ENCODE results near the gene PARD3.

PARD3 gene

DNA sequence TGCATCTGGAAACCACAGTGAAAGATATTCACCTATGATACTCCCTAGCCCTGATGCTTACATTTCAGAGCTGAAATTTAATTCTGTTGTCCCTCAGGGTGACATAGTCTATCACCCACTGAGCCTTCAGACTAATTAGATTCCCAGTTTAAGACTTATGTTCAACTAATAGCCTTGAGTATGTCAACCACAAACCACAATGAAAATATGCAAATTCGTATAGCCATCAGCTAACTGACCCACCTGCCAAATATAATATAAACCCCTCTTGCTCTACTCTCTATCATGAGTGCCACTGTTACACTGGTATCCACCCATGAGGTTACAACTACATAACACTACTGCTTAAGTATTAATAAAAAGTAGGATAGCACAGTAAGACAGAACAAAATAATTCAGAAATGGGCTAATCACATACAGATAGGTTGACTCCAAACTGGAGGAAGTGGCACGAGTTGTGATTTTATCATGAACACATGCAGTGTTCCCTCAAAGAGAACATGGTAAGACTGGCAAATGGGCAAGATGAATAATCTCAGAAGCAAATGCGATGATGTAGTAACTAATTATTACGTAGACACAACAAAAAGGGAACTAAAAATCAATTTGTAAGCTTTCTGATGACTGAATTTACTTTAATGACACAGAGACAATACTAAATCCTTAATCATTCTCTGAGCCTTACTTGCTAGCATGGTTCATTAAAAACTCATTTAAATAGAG lies 290.6 kb downstream of the PARD3 start:
- no peak for DNase-seq

DNA sequence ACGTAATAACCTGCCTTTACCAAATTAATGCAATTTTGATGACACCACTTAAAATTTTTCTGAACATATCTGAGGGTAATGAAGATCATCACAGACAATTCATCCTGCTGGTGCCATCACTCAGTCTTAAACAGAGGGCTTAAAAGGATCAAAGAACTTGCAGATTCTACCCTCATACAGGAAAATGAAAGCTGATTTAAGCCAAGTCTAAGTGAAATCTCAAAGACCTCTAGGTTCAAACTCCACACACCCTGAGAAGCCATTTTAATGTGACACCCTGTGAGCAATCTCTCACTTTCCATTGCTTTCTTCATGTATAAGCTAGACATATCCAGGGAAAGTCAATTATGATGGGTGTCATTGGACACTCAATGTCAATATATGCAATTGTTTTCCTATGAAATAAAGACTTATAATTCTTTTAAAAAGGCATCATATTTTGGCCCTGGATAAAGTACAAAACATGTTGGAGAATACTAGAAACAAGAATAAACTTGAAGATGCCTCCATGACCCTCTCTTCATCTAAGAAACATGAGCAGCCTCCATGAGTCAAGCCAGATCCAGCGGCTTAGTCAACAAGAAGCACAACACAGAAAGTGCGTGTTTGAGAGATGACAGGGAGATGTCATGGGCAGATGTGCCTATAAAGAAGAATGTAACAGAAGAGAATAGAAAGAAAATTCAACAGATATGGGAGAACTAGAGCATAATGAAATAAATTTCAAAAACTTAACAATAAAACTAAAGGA lies 291.9 kb downstream of the PARD3 start:
- DNase-seq = no peak

DNA sequence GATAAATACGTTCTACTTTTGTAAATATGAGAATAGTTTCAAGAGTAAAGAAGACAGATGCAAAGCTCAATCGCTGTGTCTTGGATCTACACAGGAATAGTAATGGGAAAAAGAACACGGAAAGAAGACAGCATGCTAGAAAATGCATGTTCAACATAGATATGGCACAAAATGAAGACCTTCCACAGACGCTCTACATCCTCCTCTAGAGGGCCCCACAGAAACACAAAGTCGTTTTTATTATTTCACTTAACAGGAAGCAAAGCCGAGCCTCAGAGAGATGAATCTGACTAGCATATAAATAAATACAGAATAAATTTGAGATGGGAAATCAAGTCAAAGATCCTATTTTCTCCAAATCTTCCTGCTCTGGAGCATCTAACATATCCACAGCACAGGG lies 292.6 kb downstream of the PARD3 start:
- no peak for DNase-seq

DNA sequence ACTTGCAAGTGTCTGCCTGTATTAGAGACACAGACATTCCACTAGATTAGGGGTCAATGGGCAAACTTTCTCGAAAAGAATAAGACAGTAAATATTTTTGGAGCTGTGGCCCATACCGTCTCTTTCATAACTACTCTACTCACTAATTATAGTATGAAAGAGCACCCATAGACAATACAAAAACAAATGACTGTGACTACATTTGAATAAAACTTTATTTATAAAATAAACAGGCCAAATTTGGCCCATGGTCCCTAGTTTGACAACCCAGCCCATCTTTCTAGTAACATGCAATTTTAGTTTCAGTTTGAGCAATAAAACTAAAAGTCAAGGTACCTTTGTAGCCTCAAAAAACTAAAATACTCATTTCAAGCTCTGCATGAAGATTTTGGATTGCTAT lies 294.6 kb downstream of the PARD3 start:
- no peak for DNase-seq

DNA sequence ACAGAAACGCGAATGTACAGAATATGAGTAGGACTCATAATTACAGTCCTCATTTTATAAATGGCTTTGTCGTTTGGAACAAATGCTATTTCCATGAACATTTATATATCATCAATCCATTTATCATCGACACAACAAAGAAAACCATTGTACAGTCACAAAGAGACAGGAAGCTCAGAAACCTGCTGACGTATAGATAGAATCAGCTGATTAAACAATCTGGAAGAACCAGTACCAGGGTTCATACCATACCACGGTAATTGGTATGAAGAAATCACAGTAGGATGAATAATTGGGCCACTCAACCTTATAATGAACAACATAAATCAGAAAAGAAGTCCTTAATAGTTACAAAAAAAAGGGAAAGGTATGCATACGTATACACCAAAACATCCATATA lies 295.0 kb downstream of the PARD3 start:
- DNase-seq = no peak

DNA sequence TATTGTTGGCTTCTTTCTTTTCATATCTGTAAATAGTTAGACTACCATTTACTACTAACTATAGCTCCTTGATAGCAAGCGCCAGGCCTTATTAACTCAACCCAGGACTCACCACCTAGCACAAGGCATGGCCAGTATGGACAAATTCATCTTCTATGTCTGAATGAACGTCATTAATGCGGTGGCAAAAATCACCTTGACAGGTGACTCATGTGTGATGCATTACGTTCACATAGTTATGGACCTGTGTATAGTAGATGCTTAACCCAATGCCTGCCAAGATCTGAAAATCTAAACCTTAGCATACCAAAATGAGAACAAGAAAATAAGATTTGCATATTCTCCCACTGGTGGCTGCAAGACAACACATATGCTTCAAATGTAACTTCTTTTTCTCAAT lies 300.8 kb downstream of the PARD3 start:
- no peak for DNase-seq

DNA sequence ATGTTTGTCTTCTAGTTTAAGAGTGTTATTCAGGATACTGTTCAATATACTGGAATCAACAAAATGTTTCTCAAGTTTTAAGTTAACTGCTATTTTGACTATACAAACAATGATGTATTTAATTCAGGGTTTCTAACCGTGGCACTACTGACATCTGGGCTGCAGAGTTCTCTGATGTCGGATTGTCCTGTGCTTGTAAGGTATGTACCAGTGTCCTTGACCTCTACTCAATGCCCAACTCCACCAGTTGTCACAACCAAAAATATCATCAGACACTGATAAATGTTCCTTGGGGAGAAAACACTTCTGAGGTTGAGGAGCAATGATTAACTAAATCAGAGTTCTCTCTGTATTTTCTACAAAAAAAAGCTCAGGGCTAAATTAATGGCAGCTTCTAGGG lies 301.5 kb downstream of the PARD3 start:
- DNase-seq = no peak

DNA sequence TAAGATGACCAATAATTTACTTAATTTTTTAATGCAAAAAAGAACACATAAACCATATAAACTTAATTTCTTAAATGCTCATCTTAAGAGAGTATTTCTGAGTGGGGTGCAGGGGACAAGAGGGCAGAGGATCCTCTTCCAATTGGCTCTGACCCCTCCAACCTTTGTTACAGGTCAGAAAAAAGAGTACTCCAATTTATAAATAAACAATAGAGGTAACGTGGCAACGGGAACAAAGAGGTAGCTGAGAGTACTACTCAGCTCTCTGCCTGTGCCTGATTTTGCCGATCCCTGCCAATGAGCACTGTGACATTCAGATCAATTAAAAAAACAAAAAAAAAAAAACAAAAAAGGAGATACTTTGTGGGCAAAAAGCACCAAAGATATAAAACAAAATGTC lies 307.9 kb downstream of the PARD3 start:
- peak; percentile 62 for DNase-seq

DNA sequence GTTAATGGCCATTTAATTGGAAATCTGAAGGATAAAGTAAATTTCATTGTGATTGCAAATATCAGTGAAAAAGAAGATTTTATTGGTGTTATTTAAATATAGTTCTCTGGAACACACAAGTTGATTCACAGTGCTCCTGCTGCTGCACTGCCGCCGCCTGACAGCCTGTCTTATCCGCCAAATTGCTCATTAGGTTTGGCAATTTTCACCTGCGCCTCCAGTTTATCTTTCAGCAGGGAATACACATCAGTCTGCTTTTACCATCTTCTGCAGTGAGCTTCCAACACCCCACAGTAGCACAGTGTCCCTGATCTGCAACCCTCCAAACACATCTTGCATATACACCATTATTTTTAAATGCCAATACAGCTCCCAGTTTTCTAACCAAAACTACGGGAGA lies 308.3 kb downstream of the PARD3 start:
- DNase-seq = peak; percentile 28

DNA sequence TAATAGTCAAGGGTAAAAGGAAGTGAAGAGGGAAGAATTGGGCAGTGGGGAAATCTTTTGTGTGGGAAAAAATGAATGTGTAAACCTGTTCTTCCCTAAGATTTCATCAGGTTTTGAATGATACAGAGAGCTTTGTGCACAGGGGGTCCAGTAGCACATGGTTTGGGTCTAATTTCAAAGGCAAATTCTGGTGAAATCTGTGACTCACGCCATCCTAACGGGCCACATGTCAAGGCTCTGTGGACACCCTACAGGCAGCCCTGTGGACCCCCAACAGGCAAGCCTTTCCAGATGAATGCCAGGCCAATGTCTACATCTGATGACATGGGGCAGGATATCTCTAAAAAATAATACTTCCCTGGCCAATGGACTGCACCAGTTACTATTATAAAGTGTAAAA lies 309.8 kb downstream of the PARD3 start:
- DNase-seq = no peak

DNA sequence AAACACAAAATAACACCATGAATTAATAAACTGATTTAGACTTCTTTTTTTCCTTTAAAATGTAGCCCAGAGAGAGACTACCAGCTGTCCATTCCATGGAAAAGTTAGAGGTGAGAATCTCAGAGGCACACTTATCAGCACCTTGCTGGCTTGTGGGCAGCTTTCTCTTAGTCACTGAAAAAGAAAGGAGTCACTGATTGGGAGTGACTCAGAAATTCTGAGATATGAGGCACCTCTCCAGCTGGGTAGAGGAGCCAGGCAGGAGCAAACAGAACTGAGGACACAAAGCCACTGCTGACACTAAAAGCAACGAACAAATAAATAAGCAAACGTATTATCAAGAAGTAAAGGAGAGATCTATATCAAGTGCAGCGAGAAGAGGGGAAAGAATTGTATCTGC lies 310.6 kb downstream of the PARD3 start:
- DNase-seq = peak; percentile 6

DNA sequence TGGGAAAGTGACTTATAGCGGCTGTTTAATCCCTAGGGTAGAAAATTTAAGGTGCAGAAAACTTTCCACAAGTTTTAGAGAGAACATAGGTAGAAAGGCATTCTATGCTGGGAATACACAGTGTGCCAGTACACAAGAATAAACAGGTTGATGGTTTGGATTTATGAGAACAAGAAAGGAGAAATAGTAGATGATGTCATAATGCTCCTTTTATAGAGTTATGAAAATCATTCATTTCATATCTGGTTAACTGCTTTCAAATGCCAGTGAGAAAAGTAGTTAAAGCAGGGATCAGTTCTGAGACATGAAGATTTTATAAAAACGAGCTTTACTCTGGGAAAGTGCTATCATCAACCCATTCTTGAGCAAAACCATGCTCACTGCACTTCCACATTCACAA lies 311.4 kb downstream of the PARD3 start:
- no peak for DNase-seq

DNA sequence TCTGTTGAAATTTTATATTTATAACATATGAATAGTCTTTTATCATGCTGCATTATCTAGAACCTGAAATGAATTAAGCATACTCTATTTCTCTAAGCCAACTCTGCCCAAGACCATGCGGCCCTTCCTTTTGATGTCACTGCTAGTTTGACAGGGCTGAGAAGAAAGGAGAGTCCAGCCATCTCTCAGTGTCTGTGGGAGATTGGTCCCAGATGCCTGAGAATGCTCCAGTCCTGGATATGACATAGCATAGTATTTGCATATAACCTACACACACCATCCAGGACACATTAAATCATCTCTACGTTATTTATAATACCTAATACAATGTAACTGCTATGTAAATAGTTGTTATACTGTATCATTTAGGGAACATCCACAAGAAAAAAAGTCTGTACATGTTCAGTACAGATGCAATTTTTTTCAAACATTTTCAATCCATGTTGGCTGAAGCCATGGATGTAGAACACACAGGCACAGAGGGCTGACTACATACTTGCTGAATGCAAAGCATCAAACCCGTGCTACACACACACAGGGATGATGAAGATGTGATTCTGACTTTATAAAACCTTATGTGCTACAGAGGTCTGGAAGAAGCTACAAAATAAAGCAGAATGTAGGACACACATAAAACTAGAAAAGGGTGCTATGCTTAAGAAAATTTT lies 315.4 kb downstream of the PARD3 start:
- no peak for DNase-seq

DNA sequence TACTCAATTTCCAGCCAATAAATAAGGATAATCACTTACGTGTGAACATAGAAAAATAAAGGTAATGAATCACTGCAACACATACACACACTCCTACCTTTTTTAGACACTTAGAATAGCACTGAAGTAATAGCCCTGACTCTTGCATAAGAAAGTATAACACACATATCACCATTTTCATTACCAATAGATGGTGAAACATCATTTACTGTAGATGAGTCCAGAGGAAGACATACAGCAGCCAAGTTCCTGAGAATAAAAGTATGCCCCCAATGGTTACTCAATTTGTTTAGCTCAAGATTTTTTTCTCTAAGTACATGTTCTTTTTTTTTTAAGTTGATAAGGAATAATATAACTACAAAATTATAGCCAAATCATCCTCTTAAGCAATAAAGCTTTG lies 316.3 kb downstream of the PARD3 start:
- no peak for DNase-seq

DNA sequence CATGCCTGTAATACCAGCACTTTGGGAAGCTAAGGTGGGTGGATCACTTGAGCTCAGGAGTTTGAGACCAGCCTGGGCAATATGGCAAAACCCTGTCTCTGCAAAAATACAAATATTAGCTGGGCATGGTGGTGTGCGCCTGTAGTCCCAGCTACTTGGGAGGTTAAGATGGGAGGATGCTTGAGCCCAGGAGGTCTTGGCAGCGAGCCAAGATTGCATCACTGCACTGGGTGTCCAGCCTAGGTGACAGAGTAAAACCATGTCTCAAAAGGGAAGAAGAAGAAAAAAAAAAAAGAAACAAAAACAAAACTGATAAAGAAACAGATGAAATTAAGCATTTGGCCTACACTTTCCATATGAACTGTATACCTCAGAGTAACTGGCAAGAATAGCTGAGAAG lies 319.2 kb downstream of the PARD3 start:
- DNase-seq = no peak

DNA sequence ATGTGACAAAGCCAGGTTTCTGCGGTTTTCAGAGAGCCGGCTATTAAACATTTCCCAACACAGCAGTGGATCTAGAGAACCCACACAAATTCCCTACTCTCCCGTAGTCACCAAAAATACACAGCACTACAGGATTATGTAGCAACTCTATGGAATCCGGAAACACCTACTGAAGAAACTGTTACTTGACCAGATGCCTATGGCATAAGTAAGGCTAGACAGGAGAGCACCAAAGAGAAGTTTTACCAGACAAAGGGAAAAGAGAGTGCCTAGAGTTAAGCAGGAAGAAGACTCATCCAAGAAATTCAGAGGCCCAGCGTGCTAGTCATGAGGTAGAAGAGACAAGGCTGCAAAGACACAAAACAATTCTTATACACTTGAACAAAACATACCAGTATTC lies 321.1 kb downstream of the PARD3 start:
- DNase-seq = no peak

DNA sequence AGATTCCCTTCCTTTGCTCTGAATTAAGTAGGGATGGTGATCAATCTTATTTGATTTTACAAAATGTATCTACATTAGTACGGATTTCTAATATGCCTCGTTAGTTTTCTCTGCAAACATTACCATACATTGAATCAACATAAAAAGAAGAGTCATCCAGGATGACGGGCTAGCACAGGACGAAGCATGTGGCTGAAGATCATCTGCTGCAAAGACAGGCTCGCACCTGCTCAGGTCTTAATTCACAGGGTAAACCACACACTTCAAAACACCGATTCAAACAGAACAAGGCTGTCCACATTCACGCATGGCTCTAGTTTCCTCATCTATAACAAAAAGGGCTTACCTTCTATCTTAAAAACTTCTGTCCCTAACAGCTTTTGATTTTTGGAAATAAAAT lies 323.0 kb downstream of the PARD3 start:
- peak; percentile 44 for DNase-seq

DNA sequence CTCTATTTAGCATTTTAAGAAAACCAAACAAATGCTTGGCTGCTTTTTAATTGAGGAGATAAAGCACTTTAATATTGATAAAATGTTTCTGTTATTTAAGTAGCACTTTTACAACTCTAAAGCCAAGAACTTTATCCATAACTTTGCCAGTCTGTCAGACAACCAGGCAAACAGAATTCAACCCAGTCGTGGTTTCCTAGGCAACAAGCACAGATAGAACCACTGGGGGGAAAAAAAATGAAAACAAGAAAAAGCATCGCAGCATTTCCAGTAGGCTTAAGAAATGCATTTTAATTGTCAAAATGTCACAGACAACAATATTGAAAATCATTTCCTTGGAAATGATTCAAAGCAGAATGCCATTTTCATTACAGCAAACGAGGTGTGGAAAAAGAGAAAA lies 323.4 kb downstream of the PARD3 start:
- DNase-seq = no peak

DNA sequence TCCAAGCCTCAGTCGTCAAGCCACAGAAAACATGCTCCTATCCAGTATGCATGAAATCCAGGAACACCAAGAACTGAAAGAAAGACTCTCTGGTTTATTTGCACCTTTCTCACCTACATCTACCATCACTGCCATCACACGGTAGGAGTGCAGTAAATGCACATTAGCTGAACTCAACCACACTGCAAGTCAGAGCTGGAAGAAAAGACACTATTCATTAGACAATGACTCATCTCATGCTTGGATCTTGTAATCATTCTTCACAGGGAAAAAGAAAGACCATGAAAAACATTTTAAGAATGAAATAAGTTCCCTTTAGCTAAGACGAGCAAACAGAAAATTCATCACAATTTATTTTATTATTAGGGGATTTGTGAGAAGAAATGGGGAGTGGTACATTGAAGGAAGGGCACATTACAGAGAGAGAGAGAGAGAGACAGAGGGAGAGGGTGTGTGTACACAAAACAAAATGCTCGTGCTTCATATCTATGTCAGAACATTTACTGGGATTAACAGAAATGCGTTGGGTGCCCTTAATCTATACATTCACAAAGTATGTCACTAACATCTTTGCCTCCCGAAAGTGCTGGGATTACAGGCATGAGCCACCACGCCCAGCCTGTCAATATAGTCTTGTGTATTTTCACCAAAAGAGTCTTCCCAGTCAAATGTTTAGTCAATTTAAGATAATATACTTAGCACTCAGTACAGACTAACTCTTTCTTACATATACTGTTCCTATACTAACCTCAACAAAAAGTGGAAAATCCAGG lies 324.9 kb downstream of the PARD3 start:
- DNase-seq = no peak

DNA sequence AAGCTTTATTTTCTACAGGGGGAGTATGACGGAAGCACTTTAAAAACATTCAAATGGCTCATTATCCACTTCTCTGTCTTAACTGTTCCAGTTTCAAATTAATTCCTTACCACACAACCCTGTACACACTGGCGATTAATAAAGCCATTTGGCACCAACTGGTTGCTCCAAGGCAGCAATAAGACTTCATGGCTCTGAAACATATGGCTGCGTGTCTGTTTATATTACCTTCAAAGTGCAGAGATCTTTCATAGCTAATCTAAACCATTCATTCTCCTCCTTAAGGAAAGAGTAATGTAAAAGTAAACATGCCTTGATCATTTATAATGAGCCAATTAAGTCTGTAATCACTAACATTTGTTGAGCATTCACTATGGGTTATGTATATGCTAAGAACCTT lies 325.7 kb downstream of the PARD3 start:
- no peak for DNase-seq

DNA sequence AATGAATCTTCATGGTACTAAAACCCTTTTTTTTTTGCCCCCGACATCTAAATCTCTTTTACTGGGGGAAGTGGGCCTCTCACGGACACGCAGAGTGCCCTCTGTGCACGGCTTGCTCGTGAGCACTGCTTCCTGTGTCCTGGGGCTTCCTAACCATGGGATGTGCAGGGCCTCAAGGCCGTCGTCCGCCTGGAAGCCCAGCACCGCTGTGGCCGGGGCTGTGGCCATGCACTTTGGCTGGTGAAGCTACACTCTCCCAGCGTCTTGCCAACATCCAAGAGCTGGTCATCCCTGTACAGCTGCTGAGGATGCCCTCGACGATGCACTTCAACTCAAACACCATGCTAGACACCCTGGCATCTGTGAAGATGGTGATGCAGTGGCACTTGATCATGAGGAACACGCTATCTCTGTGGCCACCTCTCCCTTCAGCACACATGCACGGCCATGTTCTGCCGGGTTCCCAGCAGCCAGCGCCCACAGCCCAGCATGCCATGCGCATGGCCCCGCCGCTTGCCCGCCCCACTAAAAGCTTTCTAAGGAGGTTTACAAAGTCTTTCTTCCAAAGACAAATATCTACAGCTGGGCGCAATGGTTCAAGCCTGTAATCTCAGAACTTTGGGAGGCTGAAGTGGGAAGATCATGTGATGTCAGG lies 326.5 kb downstream of the PARD3 start:
- DNase-seq = no peak

DNA sequence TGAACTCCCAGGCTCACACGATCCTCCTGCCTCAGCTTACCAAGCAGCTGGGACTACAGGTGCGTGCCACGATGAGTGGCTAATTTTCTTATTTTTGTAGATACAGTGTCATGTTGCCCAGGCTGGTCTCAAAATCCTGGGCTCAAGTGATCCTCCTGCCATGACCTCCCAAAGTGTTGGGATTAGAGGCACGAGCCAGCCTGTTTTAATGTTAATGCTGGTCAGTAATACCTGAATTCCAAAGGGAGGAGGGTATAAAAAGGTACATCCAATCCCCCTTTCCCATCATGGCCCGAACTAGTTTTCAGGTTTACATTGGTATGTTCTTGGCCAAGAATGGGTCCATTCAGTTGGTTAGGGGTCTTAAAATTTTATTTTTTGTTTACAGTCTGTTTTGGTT lies 329.1 kb downstream of the PARD3 start:
- DNase-seq = no peak

DNA sequence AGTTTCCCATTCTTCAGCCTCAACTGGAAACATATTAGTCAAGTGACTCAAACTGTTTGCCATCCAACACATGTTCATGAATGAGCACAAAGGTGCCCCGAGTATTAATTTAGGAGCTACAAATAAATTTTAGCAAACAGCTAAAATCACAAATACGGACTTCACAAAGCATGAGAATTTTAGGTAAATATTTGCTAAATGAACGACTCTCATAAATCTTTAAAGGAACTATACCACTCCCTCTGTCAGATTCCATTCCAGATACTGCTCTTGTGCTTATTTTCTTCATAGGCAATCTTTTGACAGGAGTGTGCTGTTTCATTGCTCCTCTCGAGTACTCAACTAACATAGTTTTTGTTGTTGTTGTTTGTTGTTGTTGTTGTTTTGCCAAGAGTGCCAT lies 330.9 kb downstream of the PARD3 start:
- no peak for DNase-seq
